H1 (cell line): ENCODE data around the gene FNDC5. TPM values are rescaled to one million over a fixed set of nuclear protein-coding genes. Genes with fewer than 3 reads are reported as not detected.

Experiments
- CTCF ChIA-PET: fragments of 300-600 bp; sonication (Branson Sonifier 250); formaldehyde crosslinking; loops from one replicate; lab custom pipeline; 2021; ENCODE audit not compliant: partially characterized antibody; lab: Charles Lee
- POLR2A ChIA-PET: fragments of 300-600 bp; sonication (Branson Sonifier 250); formaldehyde crosslinking; loops from one replicate; lab custom pipeline; 2021; ENCODE audit warnings: inconsistent platforms; ENCODE audit not compliant: partially characterized antibody; lab: Charles Lee
- DNase-seq, 2 experiments: peaks; one replicate each; pipeline versions ENCODE4 v3.0.0 to v3.0.0-alpha.2; 2010 to 2022; ENCODE audit warnings: low spot score in 2 of 2, low read depth in 1 of 2, mixed read lengths in 1 of 2
- FAIRE-seq: peaks from 2 replicates; lab custom pipeline; 2011; peaks lifted over from hg19 to GRCh38; lab: Jason Lieb, UNC
- H2AFZ ChIP-seq: 2 replicates; pipeline ENCODE4 v1.8.1; 2012; ENCODE audit warnings: low read length, inconsistent platforms
- H2AK5ac ChIP-seq: 2 replicates; pipeline ENCODE4 v1.6.1; 2013; ENCODE audit warnings: low read depth, low read length
- H2BK120ac ChIP-seq: replicated peaks from 2 replicates; pipeline ENCODE3; 2013; ENCODE audit warnings: low read depth, low read length, inconsistent platforms
- H2BK12ac ChIP-seq: 2 replicates; pipeline ENCODE4 v1.6.1; 2013; ENCODE audit warnings: low read depth, low read length
- H2BK15ac ChIP-seq: 2 replicates; pipeline ENCODE4 v1.6.1; 2013; ENCODE audit warnings: low read length
- H2BK20ac ChIP-seq: 2 replicates; pipeline ENCODE4 v1.6.1; 2013; ENCODE audit warnings: low read length
- H2BK5ac ChIP-seq: 2 replicates; pipeline ENCODE4 v1.6.1; 2013; ENCODE audit warnings: low read depth, low read length
- H3K14ac ChIP-seq: 2 replicates; pipeline ENCODE4 v1.6.1; 2013; ENCODE audit warnings: inconsistent platforms; ENCODE audit not compliant: insufficient read length
- H3K18ac ChIP-seq: 2 replicates; pipeline ENCODE4 v1.6.1; 2013; ENCODE audit warnings: low read length; ENCODE audit errors: extremely low read depth
- H3K23ac ChIP-seq: 2 replicates; pipeline ENCODE4 v1.6.1; 2013; ENCODE audit warnings: inconsistent platforms; ENCODE audit not compliant: insufficient read length
- H3K23me2 ChIP-seq: 2 replicates; pipeline ENCODE4 v1.6.1; 2013; ENCODE audit warnings: low read depth, low read length
- H3K27ac ChIP-seq: 2 replicates; pipeline ENCODE4 v1.6.1; 2011; ENCODE audit warnings: low read depth, low read length, inconsistent platforms
- H3K27me3 ChIP-seq, 4 experiments: replicated peaks in 1 of 4; 1 replicate in 1 of 4; 2 replicates in 3 of 4; pipeline versions ENCODE4 v1.6.1 to v1.8.1; 2011 to 2013; ENCODE audit warnings: low read length in 3 of 4, mild to moderate bottlenecking in 3 of 4, inconsistent platforms in 2 of 4, mixed read lengths in 2 of 4, moderate library complexity in 1 of 4; ENCODE audit not compliant: control insufficient read depth in 3 of 4, insufficient read depth in 3 of 4; ENCODE audit errors: extremely low read depth in 1 of 4
- H3K36me3 ChIP-seq, 4 experiments: 2 replicates each; pipeline versions ENCODE4 v1.6.1 to v1.8.1; 2011 to 2013; ENCODE audit warnings: mild to moderate bottlenecking in 4 of 4, low read length in 3 of 4, moderate library complexity in 2 of 4, control low read depth in 1 of 4, inconsistent platforms in 1 of 4; ENCODE audit not compliant: insufficient read depth in 4 of 4, control insufficient read depth in 2 of 4
- H3K4ac ChIP-seq: replicated peaks from 2 replicates; pipeline ENCODE3; 2013; ENCODE audit warnings: low read length, low read depth, mixed read lengths, inconsistent platforms; ENCODE audit not compliant: insufficient read length
- H3K4me1 ChIP-seq, 4 experiments: replicated peaks in 1 of 4; 1 replicate in 1 of 4; 2 replicates in 3 of 4; pipeline versions ENCODE4 v1.6.1 to v1.8.1; 2011 to 2013; ENCODE audit warnings: low read length in 3 of 4, inconsistent platforms in 2 of 4, mixed read lengths in 1 of 4; ENCODE audit not compliant: insufficient read depth in 4 of 4, control insufficient read depth in 3 of 4
- H3K4me2 ChIP-seq, 2 experiments: 2 replicates each; pipeline versions ENCODE4 v1.6.1 to v1.8.1; 2011 to 2013; ENCODE audit warnings: low read depth in 2 of 2, low read length in 2 of 2, control low read depth in 1 of 2, inconsistent platforms in 1 of 2, mild to moderate bottlenecking in 1 of 2; ENCODE audit not compliant: insufficient read depth in 1 of 2
- H3K4me3 ChIP-seq, 4 experiments: fragments of 200-600, 300-600 bp in 1 of 4; sonication (generic), shearing (Covaris generic), sonication (Bioruptor Twin) in 1 of 4; 2 replicates each; pipeline versions ENCODE4 v1.5.1 to v1.8.1; 2011 to 2016; ENCODE audit warnings: low read length in 4 of 4, low read depth in 3 of 4, control low read depth in 2 of 4, inconsistent platforms in 2 of 4, mild to moderate bottlenecking in 2 of 4, mixed read lengths in 1 of 4, moderate library complexity in 1 of 4; ENCODE audit not compliant: insufficient read depth in 2 of 4; ENCODE audit errors: extremely low read depth in 1 of 4
- H3K56ac ChIP-seq: replicated peaks from 2 replicates; pipeline ENCODE3; 2013; ENCODE audit warnings: low read depth, mild to moderate bottlenecking, mixed read lengths, low read length, inconsistent platforms; ENCODE audit not compliant: insufficient read length
- H3K79me1 ChIP-seq: 2 replicates; pipeline ENCODE4 v1.6.1; 2013; ENCODE audit warnings: low read depth, low read length, control low read depth
- H3K79me2 ChIP-seq, 2 experiments: 2 replicates each; pipeline versions ENCODE4 v1.6.1 to v1.8.1; 2012 to 2013; ENCODE audit warnings: low read length in 2 of 2, mild to moderate bottlenecking in 2 of 2, inconsistent platforms in 1 of 2; ENCODE audit not compliant: insufficient read depth in 2 of 2, control insufficient read depth in 1 of 2
- H3K9ac ChIP-seq, 4 experiments: replicated peaks in 1 of 4; 1 replicate in 1 of 4; 2 replicates in 3 of 4; pipeline versions ENCODE4 v1.6.1 to v1.8.1; 2011 to 2013; ENCODE audit warnings: low read depth in 3 of 4, low read length in 3 of 4, control low read depth in 2 of 4, mild to moderate bottlenecking in 2 of 4, moderate library complexity in 2 of 4, inconsistent platforms in 1 of 4; ENCODE audit errors: extremely low read depth in 1 of 4
- H3K9me3 ChIP-seq, 2 experiments: 2 replicates each; pipeline versions ENCODE4 v1.6.1 to v1.8.1; 2012 to 2013; ENCODE audit warnings: mild to moderate bottlenecking in 2 of 2, moderate library complexity in 2 of 2, control low read depth in 1 of 2, inconsistent platforms in 1 of 2, low read depth in 1 of 2, low read length in 1 of 2, mixed read lengths in 1 of 2; ENCODE audit not compliant: insufficient read depth in 2 of 2
- H4K20me1 ChIP-seq, 2 experiments: replicated peaks in 1 of 2; 2 replicates each; pipeline versions ENCODE3 to v1.8.1; 2011 to 2013; ENCODE audit warnings: inconsistent platforms in 2 of 2, low read length in 2 of 2, mild to moderate bottlenecking in 1 of 2; ENCODE audit not compliant: insufficient read depth in 2 of 2, control insufficient read depth in 1 of 2
- H4K5ac ChIP-seq: 2 replicates; pipeline ENCODE4 v1.6.1; 2013; ENCODE audit warnings: low read length, low read depth, mixed read lengths, inconsistent platforms; ENCODE audit not compliant: insufficient read length
- H4K8ac ChIP-seq: 2 replicates; pipeline ENCODE4 v1.8.0; 2013; ENCODE audit warnings: mild to moderate bottlenecking, moderate library complexity, low read length, inconsistent platforms; ENCODE audit not compliant: insufficient read depth; ENCODE audit errors: extremely low read depth
- H4K91ac ChIP-seq: replicated peaks from 2 replicates; pipeline ENCODE3; 2013; ENCODE audit warnings: low read length, mixed read lengths, inconsistent platforms; ENCODE audit not compliant: insufficient read length
- ASH2L ChIP-seq: fragments of 200-600, 300-600 bp; sonication (generic); IDR thresholded peaks from one replicate; pipeline ENCODE4 v1.7.1; 2017; ENCODE audit warnings: low read length
- HDAC2 ChIP-seq, 2 experiments: fragments of 300-600 bp in 1 of 2; sonication (generic) in 1 of 2; IDR thresholded peaks; 2 replicates each; pipeline ENCODE4 v1.6.1; 2011 to 2012; ENCODE audit warnings: low read depth in 2 of 2, low read length in 2 of 2, mild to moderate bottlenecking in 2 of 2, moderate library complexity in 2 of 2, borderline replicate concordance in 1 of 2, inconsistent platforms in 1 of 2
- MAFK ChIP-seq: IDR thresholded peaks from 2 replicates; pipeline ENCODE4 v1.6.1; 2012; ENCODE audit warnings: low read depth, mild to moderate bottlenecking, improper control_type of control experiment, low read length
- RFX5 ChIP-seq: IDR thresholded peaks from 2 replicates; pipeline ENCODE4 v1.6.1; 2011; ENCODE audit warnings: low read depth, low read length, improper control_type of control experiment, borderline replicate concordance
- WGBS, 2 experiments: shearing (Covaris generic) in 1 of 2; methylation state at CpG; one replicate each; pipeline versions ENCODE4 v1.1.6 to v1.1.7; 2013 to 2015; ENCODE audit warnings: low lambda C conversion rate in 2 of 2, mixed read lengths in 2 of 2, inconsistent platforms in 1 of 2, low coverage in 1 of 2, missing lambda C conversion rate in 1 of 2; ENCODE audit not compliant: insufficient replicate concordance in 2 of 2, insufficient coverage in 1 of 2, insufficient read length in 1 of 2; ENCODE audit errors: extremely low coverage in 1 of 2, missing lambda C conversion rate in 1 of 2; 5-methylcytosine and 5-hydroxymethylcytosine counted together
- polyA plus RNA-seq, 7 experiments: library from polyadenylated mRNA; depleted of rRNA in 3 of 7; stranded (reverse) in 5 of 7; unstranded in 2 of 7; fragments of >200 nt in 5 of 7; fragments of 200-250 nt in 2 of 7; gene quantifications; 1 replicate in 5 of 7; 2 replicates in 1 of 7; 4 replicates in 1 of 7; pipeline versions ENCODE4 v1.2.1 to v1.2.3, GENCODE V29; 2011 to 2013; ENCODE audit warnings: missing spikeins in 2 of 7, mixed read lengths in 2 of 7
- total RNA-seq: library from RNA; stranded (reverse); fragmentation: NEBNext Ultra II Directional; extraction: Animal tissue kit (Norgen Biotek cat#: 25700); gene quantifications from 2 replicates; pipeline ENCODE4 v1.2.1, GENCODE V29; 2021

Gene FNDC5
- total and polyA plus RNA-seq, 2 of the 8 experiments (the other 6 are each of a cell fraction or from before 2014, with no cell fraction given) = 1.8 to 2.0 TPM

DNA sequence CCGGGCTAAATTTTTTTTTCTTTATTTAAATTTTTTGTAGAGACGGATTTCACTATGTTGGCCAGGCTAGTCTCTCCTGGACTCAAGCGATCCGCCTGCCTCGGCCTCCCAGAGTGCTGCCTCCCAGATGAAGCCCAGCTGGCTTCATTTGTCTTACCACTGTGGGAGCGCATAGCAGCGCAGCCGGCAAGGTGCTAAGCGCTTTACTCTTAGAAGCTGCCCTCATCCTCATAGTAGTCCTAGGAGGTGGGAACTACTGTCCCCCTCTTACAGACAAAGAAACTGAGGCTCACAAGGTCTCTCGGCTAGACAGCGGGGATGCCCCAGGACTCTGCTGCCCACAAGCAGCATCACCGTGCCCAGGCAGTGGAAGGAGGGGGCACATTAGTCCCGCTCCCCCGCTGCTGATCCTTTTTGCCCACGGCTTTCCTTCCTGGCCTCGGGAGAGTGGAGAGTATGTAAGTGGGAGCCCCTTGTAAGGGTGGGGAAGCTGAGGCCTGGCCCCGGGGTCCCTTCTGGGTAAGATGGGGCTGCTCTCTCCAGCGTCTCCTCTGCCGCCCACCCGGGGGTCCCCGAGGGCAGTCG lies 29.8 kb upstream of the FNDC5 start:
- no peak overlapping the region for H2AFZ ChIP-seq
- no peak overlapping the region for H2BK5ac ChIP-seq
- no peaks in the 10 kb centered on the region for H3K36me3 ChIP-seq
- no peaks in the 10 kb centered on the region for H3K9me3 ChIP-seq
- H3K9ac ChIP-seq = no peak overlapping the region
- H3K4me3 ChIP-seq = peak overlapping the region; percentile 36 to 67 (median 42)
- peaks cover 2 to 4% of the 10 kb centered on the region in 2 experiments for H4K20me1 ChIP-seq
- TF ChIP-seq HDAC2 (IDR thresholded peaks at IDR 0.05; ENCODE audit: borderline replicate concordance in 1 of 2, low read depth in 2 of 2, low read length in 2 of 2) (no peak), MAFK (no peak), RFX5 (no peak), ASH2L (peak; percentile 8)
- peak overlapping the region; percentile 68; the same call in 1 of the 2 replicates for H2BK12ac ChIP-seq
- H3K4ac ChIP-seq = no peak overlapping the region
- no peak overlapping the region for H3K14ac ChIP-seq
- peaks cover 11% of the 10 kb centered on the region; the same call in 1 of the 2 replicates for H3K23me2 ChIP-seq
- no peak overlapping the region for H3K56ac ChIP-seq
- H2AK5ac ChIP-seq = peak overlapping the region; percentile 75; the same call in 1 of the 2 replicates
- CTCF ChIA-PET = interaction anchor here (0.9 to 16.6 kb wide), 7 partner anchors 9 to 188 kb away, joined by 3 to 382 read pairs (median 6); partner anchors contain the start of genes FNDC5 and HPCA
- H2BK15ac ChIP-seq = peak overlapping the region; percentile 72; the same call in 1 of the 2 replicates
- POLR2A ChIA-PET = interaction anchor here (0.7 to 1.1 kb wide), 2 partner anchors 181 to 500 kb away, joined by 3 read pairs; partner anchors contain the start of gene AZIN2
- H3K18ac ChIP-seq = peak overlapping the region; percentile 48; the same call in 1 of the 2 replicates
- no peak overlapping the region for H4K91ac ChIP-seq
- H4K8ac ChIP-seq = 0 out of 2 replicates have a peak overlapping the region, but pooled peaks have one; percentile 22
- H3K79me2 ChIP-seq = no peaks in the 10 kb centered on the region
- peaks cover 14 to 40% (median 34%) of the 10 kb centered on the region in 4 experiments for H3K27me3 ChIP-seq
- no peak overlapping the region for H3K23ac ChIP-seq
- H3K4me2 ChIP-seq = peak overlapping the region; percentile 73 to 83
- WGBS, 2 experiments = 27% methylated on average over 22 of the region's 22 CpGs; no CpG with 5 or more reads in 1 of the 2 experiments
- no peak overlapping the region for H2BK120ac ChIP-seq
- H4K5ac ChIP-seq = no peak overlapping the region
- no peak for FAIRE-seq
- no peak overlapping the region for H3K27ac ChIP-seq
- peaks cover 0 to 11% (median 8%) of the 10 kb centered on the region in 4 experiments; a peak in 6 of 7 replicates for H3K4me1 ChIP-seq
- DNase-seq = peak in 1 of 2 experiments; percentile 50
- no peak overlapping the region for H2BK20ac ChIP-seq
- H3K79me1 ChIP-seq = no peaks in the 10 kb centered on the region
